GM19239 (cell line): ENCODE measurements around the gene OR7A17.

Source experiments
- DNase-seq: peaks from one replicate; pipeline ENCODE4 v3.0.0; 2011; ENCODE audit warnings: low spot score; ENCODE audit not compliant: insufficient read length
- FAIRE-seq: peaks from 2 replicates; lab custom pipeline; 2011; peaks lifted over from hg19 to GRCh38; lab: Jason Lieb, UNC

OR7A17 gene

GRCh38 chr19:14886032-14886431 lies at the start of gene OR7A17:
TSS of gene OR7A17 (minus strand) at chr19:14886132. CDS start at chr19:14881355, 4,777 bp downstream.
- FAIRE-seq (no peak), DNase-seq (no peak)

DNA sequence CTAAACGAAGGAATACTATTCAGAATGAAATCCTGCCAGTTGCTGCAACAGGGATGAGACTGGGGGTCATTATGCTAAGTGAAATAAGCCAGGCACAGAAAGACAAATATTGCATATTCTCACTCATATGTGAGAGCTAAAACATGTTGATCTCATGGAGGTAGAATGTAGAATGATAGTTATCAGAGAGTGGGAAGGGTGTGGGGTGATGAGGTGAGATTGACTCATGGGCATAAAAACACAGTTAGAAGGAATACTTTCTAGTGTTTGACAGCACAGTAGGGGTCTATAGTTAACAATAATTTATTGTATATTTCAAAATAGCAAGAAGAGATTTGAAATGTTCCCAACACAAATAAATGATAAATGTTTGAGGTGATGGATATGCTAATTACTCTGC lies 47.6 kb upstream of the OR7A17 start:
- FAIRE-seq (no peak), DNase-seq (no peak)

DNA sequence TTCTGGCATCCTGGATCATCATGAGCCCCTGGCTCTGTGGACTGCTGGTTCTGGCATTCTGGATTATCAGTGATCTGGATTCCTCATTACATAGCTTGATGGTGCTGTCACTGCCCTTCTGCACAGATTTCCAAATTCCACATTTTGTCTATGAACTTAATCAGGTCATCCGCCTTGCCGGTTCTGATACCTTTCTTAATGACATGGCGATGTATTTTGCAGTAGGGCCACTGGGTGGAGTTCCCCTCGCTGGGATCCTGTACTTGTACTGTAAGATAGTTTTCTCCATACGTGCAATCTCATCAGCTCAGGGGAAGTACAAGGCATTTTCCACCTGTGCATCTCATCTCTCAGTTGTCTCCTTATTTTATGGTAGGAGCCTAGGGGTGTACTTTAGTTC lies 30.9 kb upstream of the OR7A17 start:
- DNase-seq (no peak), FAIRE-seq (no peak)

DNA sequence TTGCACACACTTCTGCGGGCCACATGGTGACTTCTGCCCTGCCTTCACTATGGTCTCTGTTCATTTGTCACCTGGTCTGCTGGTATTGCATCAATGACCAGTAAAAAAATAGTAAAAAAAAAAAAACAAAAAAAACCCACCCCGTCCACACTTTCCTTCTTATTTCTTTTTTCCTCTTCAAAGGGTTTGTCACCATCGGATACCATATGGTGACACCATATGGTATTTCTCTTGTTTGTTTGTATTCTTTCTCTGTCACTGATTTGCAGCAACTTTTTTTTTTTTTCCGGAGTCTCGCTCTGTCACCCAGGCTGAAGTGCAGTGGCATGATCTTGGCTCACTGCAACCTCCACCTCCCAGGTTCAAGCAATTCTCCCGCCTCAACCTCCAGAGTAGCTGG lies 29.2 kb upstream of the OR7A17 start:
- DNase-seq, result no peak
- FAIRE-seq, result no peak

GRCh38 chr19:14906711-14907110 lies 20.8 kb upstream of the OR7A17 start:
- FAIRE-seq, result no peak
- no peak for DNase-seq

GRCh38 chr19:14901675-14902260 lies 15.8 kb upstream of the OR7A17 start:
- DNase-seq, result no peak
- FAIRE-seq, result no peak

- FAIRE-seq, result no peak
Measured at GRCh38 chr19:14890643-14891379, 4.9 kb upstream of the OR7A17 start.

GRCh38 chr19:14889994-14890642 lies 4.2 kb upstream of the OR7A17 start:
- no peak for DNase-seq
- no peak for FAIRE-seq

More at GRCh38 chr19:14890643-14891379, 4.9 kb upstream of the OR7A17 start:
- no peak for DNase-seq

- FAIRE-seq, result no peak
Measured at GRCh38 chr19:14871619-14872230, 14.2 kb downstream of the OR7A17 start.

GRCh38 chr19:14868497-14868896 lies 17.4 kb downstream of the OR7A17 start:
- DNase-seq (no peak), FAIRE-seq (no peak)

More at GRCh38 chr19:14871619-14872230, 14.2 kb downstream of the OR7A17 start:
- no peak for DNase-seq

- FAIRE-seq (no peak), DNase-seq (no peak)
Measured at GRCh38 chr19:14848822-14849221, 37.1 kb downstream of the OR7A17 start, which contains the start of gene OR7A10. TSS of gene OR7A10 (minus strand) at chr19:14848922. CDS start at chr19:14841877, 7,045 bp downstream.

- no peak for FAIRE-seq
Measured at GRCh38 chr19:14843578-14843977, 42.4 kb downstream of the OR7A17 start.

GRCh38 chr19:14843169-14843568 lies 42.8 kb downstream of the OR7A17 start:
- no peak for FAIRE-seq
- DNase-seq, result no peak

More at GRCh38 chr19:14843578-14843977, 42.4 kb downstream of the OR7A17 start:
- DNase-seq, result no peak

DNA sequence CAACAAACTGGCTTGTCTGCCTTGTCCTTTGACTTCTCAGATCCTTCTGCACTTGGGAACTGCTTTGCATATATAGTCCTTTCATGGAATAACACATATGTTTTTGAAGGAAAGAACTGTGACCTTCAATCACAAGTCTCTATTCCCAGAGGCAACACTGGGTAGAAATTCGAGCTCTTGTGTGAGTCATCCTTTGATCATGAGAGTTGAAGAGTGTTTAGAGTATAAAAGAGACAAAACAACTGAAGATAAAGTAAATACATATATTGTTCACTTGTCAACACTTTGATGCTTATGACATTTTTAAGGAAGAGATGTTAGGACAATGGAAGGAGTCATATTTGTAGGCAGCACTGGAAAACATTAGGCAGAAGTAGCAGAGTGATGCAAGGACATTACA lies 45.7 kb downstream of the OR7A17 start:
- DNase-seq (no peak), FAIRE-seq (no peak)

- FAIRE-seq (no peak), DNase-seq (no peak)
Measured at GRCh38 chr19:14837391-14837790, 48.5 kb downstream of the OR7A17 start.

GRCh38 chr19:14835011-14835410 lies 50.9 kb downstream of the OR7A17 start, which contains the start of the genes OR7A5 and OR7C1:
TSS of gene OR7A5 (minus strand) at chr19:14835185. CDS start at chr19:14828241, 6,944 bp downstream.
TSS of gene OR7C1 (minus strand) at chr19:14835185. CDS start at chr19:14800136, 35,049 bp downstream.
- no peak for FAIRE-seq

DNA sequence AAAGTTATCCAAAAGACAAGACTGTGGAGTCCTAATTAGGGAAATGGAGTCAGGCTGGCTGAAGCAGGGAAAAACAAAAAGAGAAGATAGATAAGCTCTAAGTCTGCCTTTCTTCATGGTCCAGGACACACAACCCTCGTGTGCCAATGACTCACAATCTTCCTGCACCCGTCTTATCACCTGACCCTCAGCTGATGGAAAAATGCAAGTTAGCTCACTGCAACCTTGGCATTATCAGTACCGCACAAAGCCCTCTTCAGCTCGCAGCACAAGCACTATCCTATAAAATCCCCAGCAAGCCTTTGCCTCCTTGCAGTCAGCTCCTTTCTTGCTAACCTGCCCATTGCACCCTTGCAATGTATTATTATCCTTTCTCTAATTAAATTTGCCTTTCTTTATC lies 55.2 kb downstream of the OR7A17 start:
- no peak for DNase-seq
- no peak for FAIRE-seq

More at GRCh38 chr19:14835011-14835410, 50.9 kb downstream of the OR7A17 start, which contains the start of the genes OR7A5 and OR7C1:
- DNase-seq, result no peak
